Erythroblast (primary cell): Measurements from ENCODE around the gene DHRS12.
A peak's percentile ranks its signal among the peaks of the same experiment; 100 is the strongest.

Source experiments
- DNase-seq, 2 experiments: peaks; one replicate each; lab custom pipeline; 2025; lab: John Stamatoyannopoulos, UW
- GATA1 ChIP-seq: IDR thresholded peaks from 2 replicates; pipeline ENCODE4 v1.6.1; 2011; ENCODE audit warnings: low read depth, mild to moderate bottlenecking, control low read depth, low read length, moderate library complexity
- POLR2A ChIP-seq: IDR thresholded peaks from 2 replicates; pipeline ENCODE4 v1.6.1; 2011; ENCODE audit warnings: mild to moderate bottlenecking, low read length

Gene DHRS12, protein sequence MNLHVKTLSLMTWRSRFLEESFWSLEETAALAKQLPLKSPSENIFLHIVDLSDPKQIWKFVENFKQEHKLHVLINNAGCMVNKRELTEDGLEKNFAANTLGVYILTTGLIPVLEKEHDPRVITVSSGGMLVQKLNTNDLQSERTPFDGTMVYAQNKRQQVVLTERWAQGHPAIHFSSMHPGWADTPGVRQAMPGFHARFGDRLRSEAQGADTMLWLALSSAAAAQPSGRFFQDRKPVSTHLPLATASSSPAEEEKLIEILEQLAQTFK

DNA sequence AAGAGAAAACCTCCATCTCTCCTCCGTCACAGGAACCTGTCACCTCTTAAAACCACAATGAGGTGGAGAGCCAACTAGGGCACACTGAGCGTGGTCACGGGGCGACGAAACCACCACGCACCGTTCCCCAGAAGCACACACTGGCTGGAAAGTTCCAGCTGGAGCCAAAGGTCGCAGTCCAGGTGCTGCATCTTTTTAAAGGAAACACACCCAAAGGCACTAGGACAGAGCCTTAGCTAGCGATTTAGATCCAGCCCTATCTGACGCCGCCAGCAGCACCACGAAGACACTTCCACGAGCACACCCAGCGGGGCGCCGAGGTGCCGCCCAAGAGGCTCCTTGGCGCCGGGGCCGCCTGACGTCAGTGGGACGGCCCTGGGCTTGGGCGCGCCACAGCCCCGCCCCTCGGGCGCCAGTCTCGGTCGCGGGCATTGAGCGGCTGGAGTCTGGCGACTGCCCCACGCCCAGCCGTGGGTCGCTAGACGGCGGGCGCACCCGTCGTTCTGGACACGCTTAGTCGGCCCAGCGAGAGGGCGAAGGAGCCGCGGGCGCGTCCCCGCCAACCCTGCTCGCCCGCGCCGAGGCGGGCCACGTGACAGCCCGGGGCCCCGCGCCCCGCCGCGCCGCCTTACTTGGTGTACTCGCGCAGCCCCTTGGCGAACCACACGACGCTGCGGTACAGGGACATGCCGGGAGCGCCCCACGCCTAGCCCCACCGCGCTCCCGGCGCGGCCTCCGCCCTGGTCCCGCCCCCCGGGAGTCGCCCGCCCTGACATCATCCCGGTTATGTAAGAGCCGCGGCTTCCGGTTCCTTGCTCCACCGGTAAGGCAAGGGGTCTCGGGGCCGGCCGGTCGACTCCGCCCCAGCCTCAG, at the start of gene DHRS12:
Gene DHRS12, minus strand, starts transcription at position 742 of the 873 bp plus-strand sequence. CDS start 4,504 bp downstream, outside the sequence.
- no peak for TF ChIP-seq GATA1
- TF ChIP-seq POLR2A = peak; percentile 97
- DNase-seq = peak; percentile 96 to 97

DNA sequence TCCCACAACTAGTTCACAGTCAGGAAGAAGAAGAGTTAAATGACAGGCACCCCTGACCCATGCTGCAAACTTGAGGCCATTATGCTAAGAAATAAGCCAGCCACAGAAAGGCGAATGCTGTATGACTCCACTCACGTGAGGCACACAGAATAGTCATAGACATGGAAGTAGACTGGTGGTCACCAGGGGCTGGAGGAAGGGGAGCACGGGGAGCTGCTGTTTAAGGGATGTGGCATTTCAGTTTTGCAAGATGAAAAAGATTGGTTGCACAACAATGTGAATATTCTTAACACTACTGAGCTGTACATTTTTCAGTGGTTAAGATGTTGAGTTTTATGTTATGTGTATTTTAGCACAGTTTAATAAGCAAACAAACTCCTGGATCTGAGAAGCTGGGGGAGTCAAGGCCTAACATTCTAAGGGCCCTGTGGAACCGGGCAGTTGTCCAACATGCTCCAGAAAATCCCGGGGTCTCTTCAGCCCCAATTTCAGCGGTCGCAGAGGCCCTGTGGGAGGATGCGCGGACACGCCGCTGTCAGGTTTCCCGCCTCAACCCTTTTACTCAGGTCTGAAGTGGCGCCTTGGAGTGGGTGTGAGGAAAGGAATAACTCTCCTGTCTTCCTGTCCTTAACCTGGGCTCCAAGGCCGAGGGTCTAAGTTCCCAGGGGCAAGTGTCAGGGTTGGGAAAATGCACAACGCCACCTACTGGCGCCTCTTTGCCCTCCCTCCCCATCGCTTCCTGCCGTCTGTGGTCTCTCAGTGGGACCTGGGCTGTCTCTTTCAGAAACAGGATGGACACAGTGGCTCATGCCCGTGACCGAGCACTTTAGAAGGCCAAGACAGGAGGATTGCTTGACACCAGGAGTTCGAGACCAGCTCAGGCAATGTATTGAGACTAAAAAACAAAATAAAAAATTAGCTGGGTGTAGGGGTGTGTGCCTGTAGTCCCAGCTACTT, 45.5 kb upstream of the DHRS12 start:
- TF ChIP-seq POLR2A = no peak
- TF ChIP-seq GATA1 = no peak
- DNase-seq = peak; percentile 19 to 51

DNA sequence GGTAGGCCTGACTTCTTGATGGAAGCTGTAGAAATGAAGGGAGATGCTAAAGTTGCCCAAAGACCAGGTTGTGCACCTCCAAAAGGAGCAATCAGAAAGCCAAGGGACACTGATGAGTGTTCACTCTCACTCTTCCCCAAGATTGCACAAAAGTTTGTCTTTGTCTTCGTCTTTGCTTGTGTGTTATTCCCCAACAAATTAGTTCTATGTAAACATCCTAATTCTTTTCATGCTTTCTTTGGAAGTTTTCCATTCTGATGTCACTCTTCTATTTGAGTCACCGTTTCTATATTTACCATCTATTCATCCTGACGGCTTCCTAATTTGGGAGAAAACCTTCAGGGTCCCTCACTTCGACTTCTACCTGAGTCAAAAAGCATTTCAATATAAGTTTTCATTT, 44.7 kb upstream of the DHRS12 start:
- DNase-seq = no peak
- TF ChIP-seq POLR2A (no peak), GATA1 (no peak)

DNA sequence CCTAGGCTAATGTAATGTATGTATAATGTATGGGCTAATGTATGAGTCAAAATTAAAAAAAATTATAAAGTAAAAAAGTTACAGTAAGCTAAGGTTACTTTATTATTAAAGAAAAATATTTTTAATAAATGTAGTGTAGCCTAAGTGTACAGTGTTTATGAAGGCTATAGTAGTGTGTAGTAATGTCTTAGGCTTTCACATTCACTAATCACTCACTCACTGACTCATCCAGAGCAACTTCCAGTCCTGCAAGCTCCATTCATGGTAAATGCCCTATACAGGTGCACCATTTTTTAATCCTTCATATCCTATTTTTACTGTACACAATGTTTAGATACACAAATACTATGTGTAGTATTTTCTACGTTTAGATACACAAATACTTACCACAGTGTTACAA, 42.8 kb upstream of the DHRS12 start:
- no peak for DNase-seq
- TF ChIP-seq GATA1 = no peak
- TF ChIP-seq POLR2A = no peak

DNA sequence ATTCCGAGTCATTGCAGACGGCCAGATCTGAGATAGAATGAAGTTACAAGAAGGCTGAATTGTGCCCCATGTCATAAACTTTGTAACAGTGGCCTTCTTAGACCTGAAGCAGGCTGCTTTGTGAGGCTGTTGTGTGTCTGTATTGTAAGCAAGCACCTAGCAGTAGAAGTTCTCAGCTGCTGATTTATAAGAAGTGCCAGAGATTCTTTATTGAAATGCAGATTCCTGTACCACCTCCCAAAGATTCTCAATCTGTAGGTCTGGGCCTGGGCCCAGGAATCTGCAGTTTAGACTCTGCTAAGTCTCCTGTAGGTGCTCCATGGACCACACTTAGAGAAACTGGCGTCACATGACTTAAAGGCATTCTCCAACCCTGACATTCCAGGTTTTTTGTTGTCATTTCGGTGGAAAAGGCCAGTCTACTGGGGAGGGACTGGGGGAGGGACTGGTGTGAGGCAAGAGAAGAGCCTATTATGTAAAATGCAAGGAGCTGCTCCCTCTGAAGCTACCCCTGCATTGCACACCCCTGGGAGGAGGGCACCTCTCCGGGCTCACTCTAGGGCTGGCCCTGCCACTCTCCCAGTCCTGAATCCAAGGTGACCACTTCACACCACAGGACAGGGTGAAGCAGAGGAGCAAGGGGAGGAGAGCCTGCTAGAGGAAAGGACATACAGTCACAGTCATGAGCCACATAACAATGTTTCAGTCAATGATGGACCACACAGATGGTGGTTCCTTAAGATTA, 41.8 kb upstream of the DHRS12 start:
- no peak for DNase-seq
- no peak for TF ChIP-seq POLR2A
- TF ChIP-seq GATA1 = no peak

DNA sequence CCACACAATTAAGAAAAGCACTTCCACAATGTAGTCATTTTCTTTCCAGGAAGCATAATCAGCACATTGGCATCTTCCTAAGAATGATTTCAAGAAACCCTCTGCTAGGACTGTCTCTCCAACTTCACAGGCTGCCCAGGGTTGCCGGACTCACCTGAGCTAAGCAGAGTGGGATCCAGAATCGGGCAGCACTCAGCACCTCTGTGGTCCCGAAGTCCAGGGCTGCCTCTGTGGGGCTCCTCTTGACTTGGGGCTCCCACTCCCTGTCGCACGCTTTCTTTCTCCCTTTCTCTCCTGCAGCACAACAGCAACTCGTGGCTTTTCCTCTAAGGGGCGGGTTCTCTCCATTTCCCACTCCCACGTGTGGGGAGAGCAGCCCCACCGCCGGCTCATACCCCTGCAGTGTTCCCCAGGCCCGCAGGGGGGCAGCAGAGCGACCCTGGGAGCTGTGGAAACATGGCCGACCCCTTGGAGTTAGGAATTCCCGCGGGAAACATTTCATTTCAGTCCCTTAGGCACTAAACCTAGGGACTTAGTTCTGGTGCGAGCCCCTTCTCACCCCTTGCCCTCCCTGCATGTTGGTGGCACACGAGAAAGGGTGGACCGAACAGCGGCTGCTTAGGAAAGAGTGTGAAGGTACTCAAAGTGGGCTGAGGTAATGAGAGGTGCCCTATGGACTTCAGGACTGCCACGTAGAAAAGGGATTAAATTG, 41.1 kb upstream of the DHRS12 start, which contains the start of gene TMEM272:
Gene TMEM272, minus strand, starts transcription at position 316 of the 712 bp plus-strand sequence. CDS start 6,647 bp downstream, outside the sequence.
- DNase-seq = peak; percentile 24 to 50
- no peak for TF ChIP-seq GATA1
- TF ChIP-seq POLR2A = no peak

DNA sequence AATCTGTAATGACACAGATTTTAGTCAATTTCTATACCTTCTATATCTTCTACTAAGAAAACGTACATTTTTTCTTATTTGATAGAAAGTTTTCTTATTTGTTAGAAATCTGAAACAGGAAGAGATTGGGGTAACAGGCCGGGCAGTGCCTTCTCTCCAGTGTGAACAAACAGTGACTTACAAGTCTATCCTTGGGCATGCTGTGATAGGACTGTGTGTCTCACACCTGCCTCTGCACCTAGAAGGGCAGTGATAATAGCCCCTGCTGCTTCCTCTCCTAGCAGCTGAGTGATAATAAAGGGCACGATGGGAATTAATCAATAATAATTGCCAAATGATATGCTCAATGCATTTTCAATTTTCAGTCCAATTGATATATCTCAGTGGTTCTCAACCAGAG, 39.6 kb upstream of the DHRS12 start:
- TF ChIP-seq GATA1 (no peak), POLR2A (no peak)

DNA sequence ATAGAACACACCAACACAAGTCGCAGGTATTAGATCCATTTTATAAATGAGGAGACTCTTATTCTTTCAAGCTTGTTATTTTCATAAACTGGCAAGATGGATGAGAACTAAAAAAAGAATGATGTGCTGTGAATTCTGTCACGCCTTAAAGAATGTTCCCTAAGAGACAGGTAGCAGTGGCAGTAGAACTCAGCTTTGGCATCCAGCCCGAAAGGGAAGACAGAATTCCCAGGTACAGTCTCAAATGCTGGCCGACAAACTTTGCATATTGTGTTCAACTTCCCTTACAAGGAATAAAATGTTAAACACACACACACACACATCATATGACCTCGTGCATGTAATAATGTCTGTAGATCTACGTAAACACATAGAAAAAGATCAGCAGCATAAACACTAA, 37.8 kb upstream of the DHRS12 start:
- DNase-seq = no peak
- TF ChIP-seq GATA1 (no peak), POLR2A (no peak)

More for the DNA sequence above, 39.6 kb upstream of the DHRS12 start:
- DNase-seq = no peak

DNA sequence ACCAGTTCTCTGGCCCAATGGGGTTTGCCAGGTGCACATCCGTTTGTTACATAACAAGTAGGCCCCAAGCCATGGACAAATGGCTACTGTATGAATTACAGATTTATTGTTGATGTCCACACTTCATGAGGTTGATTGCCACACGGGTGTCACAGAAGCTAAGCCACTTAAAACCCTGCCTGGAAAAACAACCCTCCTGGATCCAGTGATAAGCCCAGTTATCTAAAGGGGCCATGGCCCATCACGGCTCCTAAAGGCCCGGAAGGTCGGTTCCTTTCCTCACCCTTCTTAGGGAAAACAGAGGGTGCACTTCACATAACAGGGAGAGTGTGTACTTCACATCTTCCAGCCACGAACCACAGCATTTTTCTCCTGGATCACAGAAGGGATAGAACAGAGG, 37.0 kb upstream of the DHRS12 start:
- TF ChIP-seq POLR2A (no peak), GATA1 (no peak)
- no peak for DNase-seq

DNA sequence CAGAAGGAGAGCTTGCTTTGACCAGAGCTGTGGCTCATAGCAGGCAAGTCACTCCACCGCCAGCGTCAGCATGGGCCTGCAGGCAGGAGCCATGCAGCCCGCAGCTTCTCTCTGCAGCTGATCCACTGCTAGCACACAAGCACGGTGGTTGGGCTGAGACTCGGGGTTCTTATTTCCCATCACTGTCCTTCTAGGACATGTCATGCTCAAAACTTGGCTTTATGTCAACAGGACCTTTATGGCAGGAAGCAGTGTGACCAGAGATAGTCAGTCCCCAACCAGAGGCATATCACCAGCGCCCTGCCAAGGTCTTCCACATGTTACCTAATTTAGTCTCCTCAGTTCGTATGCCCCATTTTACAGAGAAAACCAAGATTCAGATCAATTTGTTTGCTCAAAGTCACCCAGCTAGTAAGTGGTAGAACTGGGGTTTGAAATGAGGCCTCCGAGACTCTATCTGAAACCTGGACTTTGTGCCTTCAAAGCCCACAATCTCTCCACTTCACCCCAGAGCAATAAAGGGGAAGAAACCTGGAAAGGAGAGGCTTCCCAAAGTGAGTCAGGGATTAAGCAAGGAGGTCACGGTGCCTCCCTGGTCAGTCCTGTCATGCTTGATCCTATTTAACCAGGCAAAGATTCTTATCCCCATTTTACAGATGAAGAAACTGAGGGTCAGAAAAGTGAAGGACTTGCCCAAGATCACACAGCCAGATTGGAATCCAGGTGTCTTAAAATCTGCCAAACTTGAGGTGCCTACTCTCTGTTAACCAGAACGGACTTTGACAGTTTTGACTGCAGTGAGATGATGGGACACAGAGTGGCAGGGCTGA, 36.0 kb upstream of the DHRS12 start:
- TF ChIP-seq GATA1 = no peak
- TF ChIP-seq POLR2A = no peak
- DNase-seq = no peak

DNA sequence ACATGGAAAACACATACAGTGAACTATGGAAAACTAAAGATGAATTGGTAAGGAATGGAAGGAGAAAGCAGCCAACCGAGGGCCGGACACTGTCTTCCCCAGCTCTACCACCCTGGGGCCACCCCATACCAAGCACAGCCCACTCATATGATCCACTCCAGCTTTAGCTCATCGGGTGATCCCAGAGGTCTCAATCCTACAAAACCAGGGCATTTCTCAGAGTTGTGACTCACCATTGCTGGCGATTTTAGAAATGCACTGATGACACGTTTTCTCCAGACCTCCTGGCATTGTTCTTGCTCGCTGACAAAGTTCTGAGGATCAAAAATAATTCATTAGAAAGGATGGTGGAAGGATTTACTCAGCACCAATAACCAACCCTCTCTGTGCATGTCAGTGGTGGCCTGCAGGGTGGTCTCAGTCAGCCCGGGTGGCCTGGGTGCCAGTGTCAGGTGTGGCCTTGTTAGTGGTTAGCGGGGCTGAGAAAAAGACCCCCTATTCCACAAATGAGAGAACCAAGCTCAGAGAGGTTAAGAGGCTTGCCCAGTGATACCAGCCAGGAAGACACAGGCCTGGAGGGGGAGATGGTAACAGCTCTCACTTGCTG, 34.4 kb upstream of the DHRS12 start:
- TF ChIP-seq GATA1 (no peak), POLR2A (no peak)

More for the DNA sequence above, 34.4 kb upstream of the DHRS12 start:
- DNase-seq = no peak
